Sigmoid colon (tissue), 4 donors: Measurements from ENCODE around the gene ARSJ.
A peak's percentile ranks its signal among the peaks of the same experiment; 100 is the strongest.

ENCODE experiments used
- CTCF ChIP-seq, 4 experiments: fragments of 450-650 bp in 3 of 4; fragments of 200-600 bp in 1 of 4; IDR thresholded peaks; one replicate each; pipeline ENCODE4 v1.5.1; 2016 to 2019; ENCODE audit warnings: antibody characterized with exemption in 4 of 4, mild to moderate bottlenecking in 3 of 4, moderate library complexity in 2 of 4
- POLR2AphosphoS5 ChIP-seq, 4 donors: sonication (generic); formaldehyde crosslinking; IDR thresholded peaks; one replicate each; pipeline ENCODE4 v1.6.1; 2017; ENCODE audit warnings: antibody characterized with exemption in 4 of 4

- no peak for TF ChIP-seq CTCF (IDR thresholded peaks at IDR 0.05)
- peak; percentile 49 to 75 (median 72) for TF ChIP-seq POLR2AphosphoS5 (IDR thresholded peaks at IDR 0.05)
These were observed at the start of gene ARSJ for GRCh38 chr4:113979148-113979904.
